K562 (cell line): Measurements from ENCODE around the gene AKAP7. TPM values are rescaled to one million over a fixed set of nuclear protein-coding genes. Genes with fewer than 3 reads are reported as not detected.

Experiments used
- ATAC-seq: fragments of 200-7000 bp; cut with Tn5 transposase; 3 replicates; pipeline ENCODE4 v1.9.1; 2020; ENCODE audit warnings: moderate library complexity
- BruUV-seq: library from RNA; stranded (reverse); fragments of 400-500 nt; replicated peaks from 2 replicates; lab custom pipeline; 2021; lab: Mats Ljungman, UMichigan
- CTCF ChIA-PET: fragments of 300-600 bp; formaldehyde crosslinking; extraction: SDS; loops from one replicate; lab custom pipeline; 2021; ENCODE audit warnings: low intra/inter-chr PET ratio; lab: Yijun Ruan, JAX
- POLR2A ChIA-PET: fragments of 300-600, 350-650 bp; sonication (Branson Sonifier 250); formaldehyde crosslinking; extraction: SDS; loops from one replicate; lab custom pipeline; 2021; ENCODE audit warnings: antibody characterized with exemption, inconsistent platforms; lab: Yijun Ruan, JAX
- DNase-seq, 4 experiments: peaks; one replicate each; pipeline versions ENCODE4 v3.0.0 to v3.0.0-alpha.2; 2011 to 2018; ENCODE audit warnings: low spot score in 3 of 4, mixed read lengths in 3 of 4; ENCODE audit errors: extremely low read depth in 1 of 4
- FAIRE-seq: peaks from 2 replicates; lab custom pipeline; 2011; peaks lifted over from hg19 to GRCh38; lab: Jason Lieb, UNC
- H2AFZ ChIP-seq: 2 replicates; pipeline ENCODE4 v1.6.0; 2011; ENCODE audit warnings: low read depth, low read length, control low read depth, inconsistent platforms
- H3K27ac ChIP-seq: fragments of 200-600 bp; 3 replicates; pipeline ENCODE4 v1.8.0; 2011; ENCODE audit warnings: low read depth, mild to moderate bottlenecking, control low read depth, inconsistent platforms, low read length, moderate library complexity, mixed read lengths; ENCODE audit errors: extremely low read depth
- H3K27me3 ChIP-seq, 2 experiments: fragments of 300-600 bp in 1 of 2; 2 replicates in 1 of 2; 3 replicates in 1 of 2; pipeline versions ENCODE4 v1.6.0 to v1.8.0; 2011; ENCODE audit warnings: inconsistent platforms in 2 of 2, low read length in 2 of 2, mild to moderate bottlenecking in 1 of 2, mixed read lengths in 1 of 2, moderate library complexity in 1 of 2; ENCODE audit not compliant: control insufficient read depth in 2 of 2, insufficient read depth in 2 of 2
- H3K36me3 ChIP-seq: fragments of 300-600 bp; 3 replicates; pipeline ENCODE4 v1.8.0; 2011; ENCODE audit warnings: mild to moderate bottlenecking, low read length, inconsistent platforms; ENCODE audit not compliant: control insufficient read depth, insufficient read depth
- H3K4me1 ChIP-seq, 2 experiments: fragments of 200-600 bp in 1 of 2; replicated peaks in 1 of 2; 2 replicates in 1 of 2; 3 replicates in 1 of 2; pipeline versions ENCODE4 v1.5.1 to v1.8.0; 2011; ENCODE audit warnings: inconsistent platforms in 2 of 2, low read length in 2 of 2, mild to moderate bottlenecking in 1 of 2, mixed read lengths in 1 of 2, moderate library complexity in 1 of 2; ENCODE audit not compliant: control insufficient read depth in 2 of 2, insufficient read depth in 2 of 2
- H3K4me2 ChIP-seq: 2 replicates; pipeline ENCODE4 v1.6.1; 2011; ENCODE audit warnings: low read length, control low read depth, inconsistent platforms, mixed read lengths; ENCODE audit not compliant: insufficient read depth
- H3K4me3 ChIP-seq: fragments of 200-600 bp; sonication (generic), shearing (Covaris generic); 2 replicates; pipeline ENCODE4 v1.5.1; 2016; ENCODE audit warnings: control low read depth, inconsistent platforms
- H3K79me2 ChIP-seq: fragments of 200-600 bp; 3 replicates; pipeline ENCODE4 v1.8.0; 2011; ENCODE audit warnings: low read length, inconsistent platforms; ENCODE audit not compliant: control insufficient read depth, insufficient read depth
- H3K9ac ChIP-seq, 2 experiments: 2 replicates each; pipeline versions ENCODE4 v1.6.0 to v1.6.1; 2011; ENCODE audit warnings: low read depth in 2 of 2, low read length in 2 of 2, control low read depth in 1 of 2, inconsistent platforms in 1 of 2, mild to moderate bottlenecking in 1 of 2, mixed read lengths in 1 of 2; ENCODE audit not compliant: insufficient read depth in 1 of 2
- H3K9me1 ChIP-seq: one replicate; pipeline ENCODE4 v1.6.0; 2011; ENCODE audit warnings: inconsistent platforms, mild to moderate bottlenecking, low read length, moderate library complexity; ENCODE audit not compliant: control insufficient read depth, insufficient read depth
- H3K9me3 ChIP-seq: replicated peaks from 2 replicates; pipeline ENCODE4 v1.5.1; 2011; ENCODE audit warnings: low read depth, low read length, inconsistent platforms; ENCODE audit not compliant: control insufficient read depth, insufficient read depth
- H4K20me1 ChIP-seq: replicated peaks from 2 replicates; pipeline ENCODE4 v1.6.1; 2011; ENCODE audit warnings: low read length, inconsistent platforms, mixed read lengths; ENCODE audit not compliant: control insufficient read depth, insufficient read depth
- CC2D1A ChIP-seq: fragments of 450-650 bp; IDR thresholded peaks from 2 replicates; pipeline ENCODE4 v1.6.1; 2017; ENCODE audit warnings: mild to moderate bottlenecking
- CHAMP1 ChIP-seq: fragments of 450-650 bp; IDR thresholded peaks from 2 replicates; pipeline ENCODE4 v1.6.1; 2016; ENCODE audit warnings: mild to moderate bottlenecking
- EP300 ChIP-seq: IDR thresholded peaks from 2 replicates; pipeline ENCODE4 v1.6.1; 2012; ENCODE audit warnings: low read length, improper control_type of control experiment
- HDAC3 ChIP-seq: fragments of 450-650 bp; IDR thresholded peaks from 2 replicates; pipeline ENCODE4 v1.6.1; 2018; ENCODE audit warnings: borderline replicate concordance, mild to moderate bottlenecking, moderate library complexity; ENCODE audit not compliant: partially characterized antibody
- MECOM ChIP-seq: fragments of 250-450 bp; sonication (Bioruptor Pico); IDR thresholded peaks from 2 replicates; pipeline ENCODE4 v1.8.0; 2022; ENCODE audit warnings: inconsistent platforms
- MIER1 ChIP-seq: fragments of 450-650 bp; IDR thresholded peaks from 2 replicates; pipeline ENCODE4 v1.6.1; 2016; ENCODE audit warnings: antibody characterized with exemption, mild to moderate bottlenecking, low read depth
- POLR2A ChIP-seq: fragments of 450-650 bp; conservative IDR thresholded peaks from 2 replicates; pipeline ENCODE4 v1.6.1; 2016
- PRPF4 ChIP-seq: fragments of 200-400 bp; formaldehyde crosslinking; IDR thresholded peaks from one replicate; pipeline ENCODE4 v1.6.1; 2017; ENCODE audit warnings: low read length, low read depth, mild to moderate bottlenecking; ENCODE audit not compliant: insufficient read depth, poor library complexity, severe bottlenecking
- PTTG1 ChIP-seq: fragments of 450-650 bp; IDR thresholded peaks from 2 replicates; pipeline ENCODE4 v1.6.1; 2016; ENCODE audit warnings: low read depth, mild to moderate bottlenecking, missing genetic modification characterization, missing compliant biosample characterization
- RERE ChIP-seq: sonication (generic); formaldehyde crosslinking; IDR thresholded peaks from 2 replicates; pipeline ENCODE4 v1.8.0; 2023; ENCODE audit warnings: missing genetic modification reagents, mild to moderate bottlenecking, borderline replicate concordance
- SOX6 ChIP-seq: fragments of 450-650 bp; IDR thresholded peaks from 2 replicates; pipeline ENCODE4 v1.6.1; 2014; ENCODE audit warnings: mild to moderate bottlenecking
- ZNF589 ChIP-seq: fragments of 200-800 bp; sonication (Bioruptor generic); IDR thresholded peaks from 2 replicates; pipeline ENCODE4 v1.6.1; 2016; ENCODE audit warnings: low read depth, missing genetic modification characterization, missing compliant biosample characterization
- WGBS: fragments of 100-300 bp; shearing (Covaris generic); methylation state at CpG from one replicate; pipeline ENCODE4 v1.1.6; 2016; ENCODE audit warnings: low coverage, mixed read lengths; ENCODE audit not compliant: insufficient coverage; ENCODE audit errors: missing lambda C conversion rate; 5-methylcytosine and 5-hydroxymethylcytosine counted together
- in situ Hi-C: fragments of 300-500 bp; cut with MboI; formaldehyde crosslinking; loops from 4 replicates; pipeline ENCODE4 v1.15.0; 2018; ENCODE audit warnings: inconsistent platforms, mixed read lengths
- intact Hi-C: fragments of 100-400 bp; cut with micrococcal nuclease; formaldehyde crosslinking; loops from 2 replicates; pipeline ENCODE4 v1.14.2; 2022
- polyA plus RNA-seq, 8 experiments: library from polyadenylated mRNA; depleted of rRNA in 4 of 8; stranded (reverse) in 5 of 8; unstranded in 3 of 8; fragments of >200 nt; fragmentation: Nextera tagmentation in 2 of 8; fragmentation: Illumina TruSeq in 1 of 8; extraction: Ambion mirVana in 2 of 8; extraction: Trizol in 1 of 8; gene quantifications; 2 replicates each; pipeline versions ENCODE4 v1.2.1 to v1.2.3, GENCODE V29; 2011 to 2014; ENCODE audit warnings: inconsistent platforms in 1 of 8, missing spikeins in 1 of 8
- total RNA-seq, 7 experiments: library from RNA; depleted of rRNA in 6 of 7; stranded (reverse); fragments of >200 nt in 6 of 7; fragmentation: Illumina TruSeq in 2 of 7; extraction: Trizol in 2 of 7; gene quantifications; 2 replicates each; pipeline versions ENCODE4 v1.2.1 to v1.2.3, GENCODE V29; 2011 to 2021; ENCODE audit warnings: low replicate concordance in 1 of 7

The AKAP7 gene
- total and polyA plus RNA-seq, 9 of the 15 experiments (the other 6 are each of a cell fraction or from before 2014, with no cell fraction given): 0.82 to 2.6 (median 1.6) TPM

GRCh38 chr6:131103296-131103695, 32.0 kb upstream of the AKAP7 start:
- FAIRE-seq (no peak), ATAC-seq (no peak), DNase-seq (no peak)
- no peaks in the 10 kb centered on the region for H3K4me1 ChIP-seq
- H3K27ac ChIP-seq: no peak overlapping the region
- TF ChIP-seq MIER1 (no peak), POLR2A (no peak), HDAC3 (no peak), ZNF589 (no peak), RERE (no peak), PTTG1 (no peak), CC2D1A (no peak), EP300 (no peak), CHAMP1 (no peak), MECOM (CRISPR knock-in tag) (no peak), PRPF4 (no peak), SOX6 (no peak)
- no peaks in the 10 kb centered on the region for H3K27me3 ChIP-seq
- intact Hi-C loops (no loop called here), in situ Hi-C loops (no loop called here)
- no peaks in the 10 kb centered on the region for H4K20me1 ChIP-seq
- WGBS: 18% methylated on average over 4 of the region's 4 CpGs
- no peak overlapping the region for H3K4me2 ChIP-seq
- no TSS peak for BruUV-seq
- no peaks in the 10 kb centered on the region for H3K79me2 ChIP-seq
- POLR2A ChIA-PET: no interaction called here
- H3K4me3 ChIP-seq: no peak overlapping the region
- H3K9me3 ChIP-seq: no peaks in the 10 kb centered on the region
- CTCF ChIA-PET: no interaction called here
- H2AFZ ChIP-seq: no peak overlapping the region
- H3K9ac ChIP-seq: no peak overlapping the region
- no peaks in the 10 kb centered on the region for H3K36me3 ChIP-seq
- no peaks in the 10 kb centered on the region for H3K9me1 ChIP-seq
